RWPE2 (cell line): ENCODE measurements around the gene SLC38A4.

Experiments used
- ATAC-seq: fragments of 200-7000 bp; cut with Tn5 transposase; 3 replicates; pipeline ENCODE4 v1.9.1; 2021; ENCODE audit warnings: low read depth
- DNase-seq: peaks from one replicate; pipeline ENCODE4 v3.0.0-alpha.2; 2020; ENCODE audit warnings: low spot score
- H3K27ac ChIP-seq: fragments of 450-650 bp; 2 replicates; pipeline ENCODE4 v1.5.1; 2017; ENCODE audit warnings: mild to moderate bottlenecking; ENCODE audit not compliant: poor library complexity, severe bottlenecking
- H3K27me3 ChIP-seq: fragments of 250-450 bp; sonication (Bioruptor Pico); 2 replicates; pipeline ENCODE4 v1.5.1; 2021; ENCODE audit warnings: mild to moderate bottlenecking, moderate library complexity; ENCODE audit not compliant: insufficient read depth, poor library complexity, severe bottlenecking
- H3K36me3 ChIP-seq: fragments of 250-450 bp; sonication (Bioruptor Pico); 2 replicates; pipeline ENCODE4 v1.5.1; 2020; ENCODE audit warnings: low read depth, mild to moderate bottlenecking, moderate library complexity
- H3K4me1 ChIP-seq: fragments of 250-450 bp; sonication (Bioruptor Pico); 2 replicates; pipeline ENCODE4 v1.5.1; 2021; ENCODE audit warnings: mild to moderate bottlenecking, moderate library complexity; ENCODE audit not compliant: insufficient read depth, poor library complexity, severe bottlenecking
- H3K4me3 ChIP-seq: fragments of 250-450 bp; sonication (Bioruptor Pico); 2 replicates; pipeline ENCODE4 v1.5.1; 2021; ENCODE audit warnings: mild to moderate bottlenecking, moderate library complexity; ENCODE audit not compliant: severe bottlenecking
- H3K9me3 ChIP-seq: fragments of 250-450 bp; sonication (Bioruptor Pico); 2 replicates; pipeline ENCODE4 v1.5.1; 2021; ENCODE audit warnings: mild to moderate bottlenecking, moderate library complexity; ENCODE audit not compliant: severe bottlenecking
- TF ChIP-seq, protein P1 (sequence below): fragments of 450-650 bp; IDR thresholded peaks from one replicate; pipeline ENCODE4 v1.5.1; 2017; ENCODE audit warnings: mild to moderate bottlenecking, moderate library complexity; ENCODE audit not compliant: poor library complexity, severe bottlenecking

SLC38A4 gene

DNA sequence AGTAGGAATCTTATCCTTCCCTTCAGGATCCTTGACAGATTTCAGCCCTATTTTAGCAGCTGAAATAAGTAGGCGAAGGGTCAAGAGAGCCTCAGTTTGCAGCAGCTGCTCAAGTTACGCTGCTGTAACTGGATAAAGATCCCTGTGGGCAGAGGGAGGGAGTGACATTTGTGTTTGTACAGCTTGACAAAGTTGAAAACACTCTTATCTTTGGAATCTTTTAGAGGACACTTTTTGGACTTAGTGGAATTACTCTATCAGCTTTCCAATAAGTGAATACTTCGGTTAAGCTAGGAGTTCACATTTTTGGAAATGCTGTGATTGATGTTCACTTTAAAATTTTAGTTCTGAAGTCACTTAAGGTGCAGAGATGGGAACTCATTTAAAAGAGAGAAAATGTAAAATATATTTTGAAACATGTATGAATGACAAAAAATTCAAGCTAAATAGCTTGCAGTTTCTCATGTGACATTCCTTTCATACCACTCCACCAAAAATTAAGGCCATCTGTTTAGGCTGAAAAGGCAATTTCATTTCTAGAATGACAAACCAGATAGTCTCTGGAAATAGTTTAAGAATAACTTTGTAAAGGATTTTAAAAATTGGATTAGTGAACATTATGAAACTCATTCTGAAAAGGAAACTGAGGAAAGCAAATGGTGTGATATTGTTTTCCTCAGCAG lies 55.2 kb downstream of the SLC38A4 start:
- Histone ChIP-seq H3K4me1 (peaks cover 11% of the 10 kb centered on the region), H3K9me3 (no peaks in the 10 kb centered on the region), H3K27me3 (no peaks in the 10 kb centered on the region), H3K36me3 (no peaks in the 10 kb centered on the region), H3K27ac (no peak overlapping the region), H3K4me3 (no peak overlapping the region)
- DNase-seq (no peak), ATAC-seq (no peak)
- TF ChIP-seq, protein P1, sequence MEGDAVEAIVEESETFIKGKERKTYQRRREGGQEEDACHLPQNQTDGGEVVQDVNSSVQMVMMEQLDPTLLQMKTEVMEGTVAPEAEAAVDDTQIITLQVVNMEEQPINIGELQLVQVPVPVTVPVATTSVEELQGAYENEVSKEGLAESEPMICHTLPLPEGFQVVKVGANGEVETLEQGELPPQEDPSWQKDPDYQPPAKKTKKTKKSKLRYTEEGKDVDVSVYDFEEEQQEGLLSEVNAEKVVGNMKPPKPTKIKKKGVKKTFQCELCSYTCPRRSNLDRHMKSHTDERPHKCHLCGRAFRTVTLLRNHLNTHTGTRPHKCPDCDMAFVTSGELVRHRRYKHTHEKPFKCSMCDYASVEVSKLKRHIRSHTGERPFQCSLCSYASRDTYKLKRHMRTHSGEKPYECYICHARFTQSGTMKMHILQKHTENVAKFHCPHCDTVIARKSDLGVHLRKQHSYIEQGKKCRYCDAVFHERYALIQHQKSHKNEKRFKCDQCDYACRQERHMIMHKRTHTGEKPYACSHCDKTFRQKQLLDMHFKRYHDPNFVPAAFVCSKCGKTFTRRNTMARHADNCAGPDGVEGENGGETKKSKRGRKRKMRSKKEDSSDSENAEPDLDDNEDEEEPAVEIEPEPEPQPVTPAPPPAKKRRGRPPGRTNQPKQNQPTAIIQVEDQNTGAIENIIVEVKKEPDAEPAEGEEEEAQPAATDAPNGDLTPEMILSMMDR = no peak

DNA sequence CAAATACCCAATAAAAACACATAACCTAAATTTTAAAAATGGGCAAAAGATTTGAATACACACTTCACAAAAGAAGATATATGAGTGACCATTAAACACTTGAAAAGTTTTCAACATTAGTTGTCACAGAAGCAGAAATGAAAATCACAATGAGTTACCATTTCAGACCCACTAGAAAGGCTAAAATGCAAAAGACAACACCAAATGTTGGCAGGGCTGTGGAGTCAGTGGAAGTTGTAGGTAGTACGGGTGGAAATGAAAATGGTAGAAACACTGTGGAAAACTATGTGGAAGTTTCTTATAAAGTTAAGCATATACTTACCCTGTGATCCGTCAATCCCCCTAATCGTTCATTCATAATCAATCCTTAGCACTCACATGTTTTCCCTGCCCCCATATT lies 61.8 kb downstream of the SLC38A4 start:
- no peak for ATAC-seq
- H3K36me3 ChIP-seq = no peaks in the 10 kb centered on the region

DNA sequence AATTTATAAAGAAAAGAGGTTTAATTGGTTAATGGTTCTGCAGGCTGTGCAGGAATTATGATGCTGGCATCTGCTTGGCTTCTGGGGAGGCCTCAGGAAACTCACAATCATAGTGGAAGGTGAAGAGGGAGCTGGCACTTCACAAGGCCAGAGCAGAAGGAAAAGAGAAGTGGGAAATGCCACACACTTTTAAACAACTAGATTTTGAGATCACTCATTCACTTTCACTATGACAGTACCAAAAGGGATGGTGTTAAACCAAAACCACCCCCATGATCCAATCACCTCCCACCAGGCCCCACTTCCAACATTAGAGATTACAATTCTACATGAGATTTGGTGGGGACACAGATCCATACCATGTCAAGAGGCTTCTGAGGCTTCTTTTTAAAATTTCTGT lies 62.6 kb downstream of the SLC38A4 start:
- DNase-seq (no peak), ATAC-seq (no peak)
- H3K27me3 ChIP-seq = no peaks in the 10 kb centered on the region
- TF ChIP-seq, protein P1 = no peak
- H3K36me3 ChIP-seq = no peaks in the 10 kb centered on the region
- no peaks in the 10 kb centered on the region for H3K4me1 ChIP-seq
- no peaks in the 10 kb centered on the region for H3K9me3 ChIP-seq
- H3K27ac ChIP-seq = no peak overlapping the region
- H3K4me3 ChIP-seq = no peak overlapping the region

More for the DNA sequence above, 61.8 kb downstream of the SLC38A4 start:
- no peak for DNase-seq
- H3K4me1 ChIP-seq = no peaks in the 10 kb centered on the region
- no peak overlapping the region for H3K4me3 ChIP-seq
- H3K27ac ChIP-seq = no peak overlapping the region
- TF ChIP-seq, protein P1 = no peak
- H3K27me3 ChIP-seq = no peaks in the 10 kb centered on the region
- H3K9me3 ChIP-seq = no peaks in the 10 kb centered on the region

DNA sequence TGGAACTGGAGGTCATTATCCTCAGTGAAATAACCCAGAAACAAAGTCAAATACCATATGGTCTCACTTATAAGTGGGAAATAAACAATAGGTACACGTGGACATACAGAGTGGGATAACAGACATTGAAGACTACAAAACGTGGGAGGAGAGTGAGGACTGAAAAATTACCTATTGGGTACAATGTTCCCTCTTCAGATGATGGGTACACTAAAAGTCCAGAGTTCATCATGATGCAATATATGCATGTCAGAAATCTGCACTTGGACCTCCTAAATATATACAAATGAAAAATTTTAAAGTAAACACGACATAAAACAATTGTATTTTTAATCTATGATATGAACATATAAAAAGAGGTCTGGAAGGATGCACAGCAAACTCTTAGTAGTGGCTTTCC lies 71.2 kb downstream of the SLC38A4 start:
- Histone ChIP-seq H3K4me3 (no peak overlapping the region), H3K27ac (no peak overlapping the region), H3K36me3 (no peaks in the 10 kb centered on the region), H3K9me3 (no peaks in the 10 kb centered on the region), H3K4me1 (no peaks in the 10 kb centered on the region), H3K27me3 (no peaks in the 10 kb centered on the region)
- TF ChIP-seq, protein P1 = no peak
- ATAC-seq (no peak), DNase-seq (no peak)

DNA sequence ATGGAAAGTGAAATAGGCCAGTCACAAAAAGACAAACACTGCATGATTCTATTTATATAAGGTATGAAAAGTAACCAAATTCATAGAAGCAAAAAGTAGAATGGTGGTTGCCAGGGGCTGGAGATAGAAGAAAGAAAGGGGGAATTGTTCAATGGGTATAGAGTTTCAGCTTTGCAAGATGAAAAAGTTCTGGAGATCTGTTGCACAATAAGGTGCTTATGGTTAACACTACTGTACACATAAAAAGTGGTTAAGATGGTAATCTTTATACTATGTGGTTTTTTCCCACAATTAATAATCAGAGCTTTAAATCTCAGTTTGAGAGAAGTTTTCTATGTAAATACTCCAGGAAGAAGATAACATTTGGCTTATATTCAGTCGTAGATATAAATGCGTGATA lies 73.4 kb downstream of the SLC38A4 start:
- H3K27ac ChIP-seq = no peak overlapping the region
- DNase-seq (no peak), ATAC-seq (no peak)
- H3K36me3 ChIP-seq = no peaks in the 10 kb centered on the region
- H3K4me3 ChIP-seq = no peak overlapping the region
- TF ChIP-seq, protein P1 = no peak
- H3K9me3 ChIP-seq = no peaks in the 10 kb centered on the region
- no peaks in the 10 kb centered on the region for H3K4me1 ChIP-seq
- no peaks in the 10 kb centered on the region for H3K27me3 ChIP-seq
